GM19467 (cell line): Measurements from ENCODE around the gene KLHL26.

Experiments used
- ATAC-seq: cut with Tn5 transposase; IDR thresholded peaks from one replicate; pipeline ENCODE4 v1.9.1; 2021; ENCODE audit warnings: mild to moderate bottlenecking, moderate library complexity; ENCODE audit not compliant: unreplicated experiment

Gene KLHL26

DNA sequence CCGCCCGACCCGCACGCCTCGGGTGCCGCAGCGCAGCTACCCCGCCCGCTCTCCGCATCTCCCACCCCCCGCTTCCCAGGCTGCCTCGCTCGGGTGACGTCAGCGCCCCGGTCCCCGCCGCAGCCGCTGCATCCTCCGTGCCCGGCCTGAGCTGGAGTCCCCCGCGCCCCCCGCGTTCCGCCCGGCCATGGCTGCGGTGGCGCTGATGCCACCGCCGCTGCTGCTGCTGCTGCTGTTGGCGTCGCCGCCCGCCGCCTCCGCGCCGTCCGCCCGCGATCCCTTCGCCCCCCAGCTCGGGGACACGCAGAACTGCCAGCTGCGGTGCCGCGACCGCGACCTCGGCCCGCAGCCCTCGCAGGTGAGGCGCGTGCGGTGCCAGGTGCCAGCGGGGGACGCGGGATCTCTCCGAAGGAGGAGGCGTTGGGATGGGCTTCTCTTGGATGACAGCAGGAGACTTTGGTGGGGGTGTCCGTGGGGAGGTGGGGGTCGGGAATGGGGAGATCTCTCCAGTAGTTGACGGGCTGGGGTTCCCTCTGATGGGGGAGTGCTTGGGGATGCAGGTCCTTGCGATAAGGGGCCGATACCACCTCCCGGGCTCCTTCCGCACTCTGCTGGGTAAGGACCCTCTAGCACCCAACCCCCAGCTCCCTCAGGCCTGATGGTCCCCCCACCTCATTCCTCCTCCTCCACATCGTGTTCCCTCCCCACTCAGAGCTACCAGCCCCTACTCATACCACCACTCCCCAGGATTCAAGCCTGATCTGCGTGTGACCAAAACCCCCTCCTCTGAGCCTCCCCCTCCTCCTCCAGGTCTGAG lies 23.8 kb upstream of the KLHL26 start, which contains the start of gene TMEM59L:
TSS of gene TMEM59L (plus strand) at position 99 of the 817 bp plus-strand sequence. CDS start at position 188, 89 bp downstream.
- ATAC-seq = no peak

- ATAC-seq = no peak
Observed at GRCh38 chr19:18613589-18614234, 23.1 kb upstream of the KLHL26 start.

DNA sequence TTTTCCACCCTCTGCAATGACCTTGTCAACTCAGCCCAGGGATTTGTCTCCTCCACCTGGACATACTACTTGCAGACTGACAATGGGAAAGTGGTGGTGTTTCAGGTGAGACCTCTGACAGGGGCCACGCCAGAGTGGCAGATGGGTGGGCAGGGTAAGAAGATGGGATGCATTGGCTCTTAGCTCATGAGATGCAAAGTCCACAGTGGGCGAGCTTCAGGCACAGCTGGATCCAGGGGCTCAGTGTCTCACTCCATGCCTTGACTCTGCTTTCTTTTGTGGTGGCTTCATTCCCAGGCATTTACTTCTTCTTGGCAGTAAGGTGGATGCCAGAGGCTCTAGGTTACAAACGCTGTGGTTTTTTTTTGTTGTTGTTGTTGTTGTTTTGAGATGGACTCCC lies 20.8 kb upstream of the KLHL26 start:
- ATAC-seq = no peak

DNA sequence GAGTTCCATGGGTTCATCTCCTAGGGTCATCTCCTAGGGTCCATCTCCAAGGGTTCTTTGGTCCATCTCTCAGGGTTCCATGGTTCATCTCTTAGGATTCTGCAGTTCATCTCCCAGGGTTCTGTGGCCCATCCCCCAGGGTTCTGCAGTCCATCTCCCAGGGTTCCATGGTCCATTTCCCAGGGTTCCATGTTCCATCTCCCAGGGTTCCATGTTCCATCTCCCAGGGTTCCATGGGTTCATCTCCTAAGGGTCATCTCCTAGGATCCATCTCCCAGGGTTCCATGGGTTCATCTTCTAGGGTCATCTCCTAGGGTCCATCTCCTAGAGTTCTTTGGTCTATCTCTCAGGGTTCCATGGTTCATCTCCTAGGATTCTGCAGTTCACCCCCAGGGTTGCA lies 19.3 kb upstream of the KLHL26 start:
- ATAC-seq = no peak

GRCh38 chr19:18618236-18618635 lies 18.6 kb upstream of the KLHL26 start:
- no peak for ATAC-seq

- ATAC-seq = no peak
Observed at GRCh38 chr19:18620311-18620710, 16.5 kb upstream of the KLHL26 start.

GRCh38 chr19:18620902-18621301 lies 15.9 kb upstream of the KLHL26 start:
- no peak for ATAC-seq

DNA sequence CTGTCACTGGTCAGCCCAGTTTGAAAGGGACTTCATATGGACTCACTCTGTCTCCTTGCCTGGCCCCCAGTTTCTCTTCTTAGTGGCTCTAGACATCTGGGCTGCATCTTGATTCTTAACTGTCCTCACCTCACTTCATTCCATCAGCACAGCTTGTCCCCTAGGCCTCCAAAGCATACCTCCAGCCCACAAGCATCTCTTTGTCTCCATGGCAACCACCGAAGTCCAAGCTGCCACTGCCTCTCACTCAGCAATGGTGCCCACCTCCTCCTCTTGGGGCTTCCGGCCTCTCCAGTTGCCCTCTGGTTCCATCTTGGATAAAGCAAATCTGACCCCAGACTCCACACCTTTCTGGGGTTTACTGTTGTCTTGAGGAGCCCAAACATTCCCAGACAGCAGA lies 9.9 kb upstream of the KLHL26 start:
- ATAC-seq = no peak

- no peak for ATAC-seq
Observed at GRCh38 chr19:18629166-18630088, 7.4 kb upstream of the KLHL26 start.

DNA sequence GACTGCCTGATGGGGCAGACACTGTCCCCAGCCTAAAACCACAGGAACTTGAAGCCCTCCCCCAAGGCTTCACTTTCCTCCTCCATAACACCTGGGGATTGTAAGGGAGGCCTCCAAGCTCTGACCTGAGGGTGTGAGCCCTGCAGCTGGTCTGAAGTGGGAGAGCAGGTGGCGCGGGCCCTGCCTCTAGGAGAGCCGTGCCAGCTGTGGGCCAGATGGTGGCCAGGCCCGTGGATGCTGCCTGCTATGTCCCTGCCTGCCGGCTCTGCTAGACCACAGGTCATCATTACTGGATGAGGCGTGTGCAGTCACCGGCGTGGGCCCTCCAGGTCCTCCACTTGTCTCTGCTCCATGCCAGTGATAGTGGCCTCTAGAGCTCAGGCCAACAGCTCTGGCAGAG lies 3.5 kb upstream of the KLHL26 start:
- ATAC-seq = no peak

DNA sequence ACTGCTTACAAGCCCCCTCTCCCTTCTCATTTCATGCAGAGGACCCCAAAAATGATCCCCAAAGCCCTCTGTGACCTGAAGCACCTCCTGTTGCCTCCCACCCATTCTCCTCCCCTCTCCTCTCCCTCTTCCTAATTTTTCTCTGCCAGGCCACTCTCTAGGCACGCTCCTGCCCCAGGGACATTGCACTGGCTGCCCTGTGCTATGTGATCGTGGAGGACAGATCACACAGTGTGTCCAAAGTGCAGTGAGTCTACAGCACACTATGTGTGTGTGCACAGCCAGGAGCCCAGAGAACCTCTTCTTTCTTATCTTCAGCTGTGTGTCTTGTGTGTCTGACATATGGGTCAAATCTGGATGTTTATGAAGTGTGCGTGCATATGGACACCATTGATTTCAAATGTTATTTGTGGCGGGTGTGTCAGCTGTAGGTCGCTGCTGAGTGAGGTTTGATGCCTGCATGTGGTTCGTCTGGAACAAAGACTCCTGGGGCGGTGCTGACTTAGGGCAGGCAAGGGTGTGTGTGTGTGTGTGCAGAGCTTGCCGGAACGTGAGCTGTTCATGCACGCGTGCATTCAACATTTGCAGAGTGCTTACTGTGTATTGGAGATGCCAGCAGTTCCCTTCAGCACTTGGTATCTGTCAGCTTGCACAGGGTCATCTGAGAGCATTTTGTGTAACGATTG lies 2.1 kb upstream of the KLHL26 start:
- no peak for ATAC-seq

DNA sequence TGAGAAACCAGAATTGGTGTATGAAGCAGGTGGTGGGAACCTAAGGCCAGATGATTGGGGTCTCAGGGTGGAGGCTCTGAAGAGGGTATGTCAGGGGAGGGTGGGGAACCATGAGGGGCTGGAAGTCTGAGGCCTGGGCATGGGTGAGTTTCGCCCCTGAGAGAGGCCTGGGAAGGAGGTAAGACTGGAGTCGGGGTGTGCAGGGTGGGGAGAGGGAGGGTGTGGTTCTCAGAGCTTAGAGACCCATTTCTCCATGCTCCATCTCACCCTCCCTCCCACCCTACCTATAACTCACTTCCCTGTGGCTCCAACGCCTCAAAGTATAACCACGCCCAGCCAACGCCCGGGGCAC lies 1.0 kb upstream of the KLHL26 start:
- no peak for ATAC-seq

- peak; percentile 77 for ATAC-seq
Observed at GRCh38 chr19:18636183-18636968, 452 bp upstream of the KLHL26 start.

GRCh38 chr19:18637673-18638630 lies 1.1 kb downstream of the KLHL26 start:
- ATAC-seq = no peak

DNA sequence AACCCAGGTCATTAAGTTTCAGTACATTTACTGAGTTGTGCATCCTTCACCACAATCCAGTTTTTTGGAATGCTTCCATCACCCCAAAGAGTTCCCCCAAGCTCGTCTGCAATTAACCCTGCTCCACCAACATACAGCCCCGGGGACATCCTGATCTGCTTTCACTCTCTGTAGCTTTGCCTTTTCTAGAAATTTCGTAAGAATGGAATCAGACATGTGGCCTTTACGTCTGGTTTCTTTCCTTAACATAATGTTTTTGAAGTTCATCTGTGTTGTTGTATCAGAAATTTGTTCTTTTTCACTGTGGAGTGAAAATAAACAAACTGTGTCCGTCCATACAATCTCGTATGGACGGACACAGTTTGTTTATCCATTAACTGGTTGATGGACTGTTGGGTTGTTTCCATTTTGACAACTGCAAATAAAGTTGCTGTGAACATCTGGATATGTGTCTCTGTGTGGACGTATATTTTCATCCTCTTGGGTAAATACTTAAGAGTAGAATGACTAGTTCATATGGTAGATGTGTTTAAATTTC lies 2.9 kb downstream of the KLHL26 start:
- ATAC-seq = no peak

DNA sequence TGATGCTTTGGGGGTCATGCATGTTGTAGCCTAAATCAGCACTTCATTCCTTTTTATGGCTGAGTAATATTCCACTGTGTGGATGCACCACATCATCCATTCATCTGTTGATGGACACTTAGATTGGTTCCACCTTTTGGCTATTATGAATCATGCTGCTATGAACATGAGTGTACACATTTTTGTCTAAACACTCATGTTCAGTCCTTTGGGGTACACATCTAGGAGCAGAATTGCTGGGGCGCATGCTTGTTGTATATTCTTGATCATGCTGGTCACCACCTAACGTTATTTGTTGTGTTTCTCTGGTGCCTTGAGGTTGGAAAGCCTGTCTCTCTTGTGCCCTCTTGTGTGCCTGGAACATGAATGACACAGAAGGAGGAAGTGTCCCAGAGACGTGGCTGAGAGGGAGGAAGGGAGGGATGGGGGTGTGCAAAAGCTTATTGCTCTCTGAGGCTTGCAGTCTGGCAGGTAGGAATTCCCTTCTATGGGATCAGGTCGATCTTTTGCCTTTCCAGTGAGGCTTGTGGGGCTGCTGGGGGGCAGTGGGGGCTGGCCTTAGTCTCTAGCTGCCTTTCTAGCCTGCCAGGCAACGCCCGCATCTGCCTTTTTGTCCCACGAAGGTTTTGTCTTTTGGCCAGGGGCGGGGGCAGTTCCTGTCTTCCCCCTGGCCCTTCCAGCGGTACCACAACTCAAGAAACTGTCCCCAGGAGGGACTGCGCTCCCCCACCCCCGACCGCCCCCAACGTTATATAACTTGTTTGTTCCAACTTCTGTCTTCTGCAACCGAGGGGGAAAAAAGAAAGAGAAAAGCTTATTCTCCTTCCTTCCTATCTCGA lies 7.6 kb downstream of the KLHL26 start:
- no peak for ATAC-seq

- ATAC-seq = no peak
Observed at GRCh38 chr19:18645035-18645511, 8.2 kb downstream of the KLHL26 start.
